Stimulated activated CD4-positive, alpha-beta T cell treated with anti-CD3 and anti-CD28 coated beads, Interleukin-4, amount 100 ng/mL, for 24 hours (primary cell): ENCODE data around the gene ALG2.

ENCODE experiments used
- DNase-seq: peaks from one replicate; pipeline ENCODE4 v3.0.0-alpha.2; 2020

Gene ALG2

GRCh38 chr9:99189887-99190596 is 31.7 kb downstream of the ALG2 start:
- DNase-seq = no peak

- DNase-seq = no peak
Observed at GRCh38 chr9:99189186-99189585, 32.6 kb downstream of the ALG2 start.

- no peak for DNase-seq
Observed at GRCh38 chr9:99187311-99187710, 34.4 kb downstream of the ALG2 start.

GRCh38 chr9:99185934-99186333 is 35.8 kb downstream of the ALG2 start:
- no peak for DNase-seq

GRCh38 chr9:99185348-99185632 is 36.5 kb downstream of the ALG2 start:
- no peak for DNase-seq

GRCh38 chr9:99184475-99185347 is 37.0 kb downstream of the ALG2 start:
- peak; percentile 77 for DNase-seq

GRCh38 chr9:99184110-99184474 is 37.6 kb downstream of the ALG2 start:
- no peak for DNase-seq

- DNase-seq = no peak
Observed at GRCh38 chr9:99183616-99184015, 38.1 kb downstream of the ALG2 start.

- DNase-seq = no peak
Observed at GRCh38 chr9:99182356-99182755, 39.4 kb downstream of the ALG2 start.

GRCh38 chr9:99181621-99182020 is 40.1 kb downstream of the ALG2 start:
- no peak for DNase-seq

GRCh38 chr9:99181206-99181605 is 40.5 kb downstream of the ALG2 start:
- DNase-seq = no peak

GRCh38 chr9:99180662-99181061 is 41.1 kb downstream of the ALG2 start:
- DNase-seq = no peak

- no peak for DNase-seq
Observed at GRCh38 chr9:99180199-99180598, 41.5 kb downstream of the ALG2 start.

GRCh38 chr9:99178912-99179872 is 42.5 kb downstream of the ALG2 start:
- no peak for DNase-seq

- no peak for DNase-seq
Observed at GRCh38 chr9:99177576-99178366, 44.0 kb downstream of the ALG2 start.

- DNase-seq = no peak
Observed at GRCh38 chr9:99176527-99177013, 45.2 kb downstream of the ALG2 start.

GRCh38 chr9:99173570-99174504 is 47.9 kb downstream of the ALG2 start:
- DNase-seq = no peak

- DNase-seq = no peak
Observed at GRCh38 chr9:99172124-99173091, 49.3 kb downstream of the ALG2 start.

GRCh38 chr9:99171225-99172123 is 50.3 kb downstream of the ALG2 start:
- no peak for DNase-seq
